Breast epithelium (tissue), 3 donors: ENCODE data around the gene KLF8.

Experiments
- CTCF ChIP-seq, 3 donors: fragments of 450-650 bp; IDR thresholded peaks; one replicate each; pipeline ENCODE4 v1.5.1; 2016 to 2017; ENCODE audit warnings: antibody characterized with exemption in 3 of 3, mild to moderate bottlenecking in 3 of 3, moderate library complexity in 3 of 3
- POLR2A ChIP-seq: fragments of 450-650 bp; IDR thresholded peaks from one replicate; pipeline ENCODE4 v1.6.1; 2016; ENCODE audit warnings: antibody characterized with exemption, mild to moderate bottlenecking, moderate library complexity
- POLR2AphosphoS5 ChIP-seq, 3 donors: sonication (generic); formaldehyde crosslinking; IDR thresholded peaks; one replicate each; pipeline ENCODE4 v1.6.1; 2017; ENCODE audit warnings: antibody characterized with exemption in 3 of 3

- TF ChIP-seq POLR2A (no peak), CTCF (IDR thresholded peaks at IDR 0.05) (no peak), POLR2AphosphoS5 (IDR thresholded peaks at IDR 0.05) (no peak)
These were observed 12.5 kb upstream of the KLF8 start for GRCh38 chrX:56219700-56220099.
